Measurements from ENCODE around the gene KIAA0513. TPM values are rescaled to one million over a fixed set of nuclear protein-coding genes. Genes with fewer than 3 reads are reported as not detected.

The KIAA0513 gene
- total and polyA plus RNA-seq, 2 of the 13 experiments (the other 11 are each of a cell fraction or from before 2014, with no cell fraction given) = 1.8 TPM

DNA sequence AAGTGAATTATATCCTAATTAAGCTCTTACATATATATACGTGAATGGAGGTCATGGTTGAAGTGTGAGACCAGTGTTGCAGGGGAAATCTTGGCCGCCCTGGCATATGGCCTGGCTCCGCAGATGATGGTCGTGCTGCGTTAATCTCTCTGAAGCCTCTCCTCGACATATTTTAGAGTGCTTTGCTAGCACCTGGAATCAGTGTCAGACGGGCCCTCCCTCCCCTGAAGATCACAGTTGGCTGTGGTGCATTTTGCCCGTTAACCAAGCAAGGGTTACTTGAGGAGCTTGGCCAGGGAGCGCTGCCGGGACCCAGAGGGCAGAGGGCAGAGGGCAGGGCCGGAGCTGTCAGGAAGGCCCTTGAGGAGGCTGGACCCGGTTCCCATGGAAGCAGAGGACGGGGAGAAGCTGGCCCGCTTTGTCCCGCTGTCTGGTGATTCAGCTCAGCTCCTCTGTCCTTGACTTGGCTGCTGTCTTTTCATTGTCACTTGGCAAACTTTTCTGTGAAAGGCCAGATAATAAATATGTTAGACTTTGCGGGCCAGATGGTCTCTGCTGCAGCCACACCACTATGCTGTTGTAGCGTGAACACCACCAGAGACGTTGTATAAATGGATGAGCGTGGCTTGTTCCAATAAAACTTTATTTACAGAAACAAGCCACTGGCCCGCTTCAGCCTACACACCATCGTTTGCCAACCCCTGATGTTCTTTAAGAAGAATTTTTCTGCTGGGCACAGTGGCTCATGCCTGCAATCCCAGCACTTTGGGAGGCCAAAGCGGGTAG is 52.4 kb downstream of the KIAA0513 start:
- no TSS peak for BruUV-seq (replicated peaks)
- H3K27ac ChIP-seq (ENCODE audit: extremely low read length, insufficient read depth, low read length) = no peak overlapping the region
- H3K4me3 ChIP-seq (replicated peaks in 1 of 3; ENCODE audit: insufficient read depth in 1 of 3, low read depth in 2 of 3, low read length in 3 of 3) = no peak overlapping the region
- no peak overlapping the region for H2AFZ ChIP-seq (ENCODE audit: low read length)
- peaks cover 25 to 61% of the 10 kb centered on the region in 2 experiments; a peak in 4 of 5 replicates for H3K27me3 ChIP-seq (ENCODE audit: control insufficient read depth in 1 of 2, insufficient read depth in 2 of 2, low read length in 2 of 2)
- H4K20me1 ChIP-seq (ENCODE audit: insufficient read depth, low read length) = no peaks in the 10 kb centered on the region
- DNase-seq (ENCODE audit: low spot score) = no peak
- FAIRE-seq = no peak
- POLR2A ChIA-PET = no interaction called here
- CTCF ChIA-PET (ENCODE audit: low intra/inter-chr PET ratio, low total read pairs) = no interaction called here
- in situ Hi-C loops (cut with HindIII; ENCODE audit: extremely low pct_ligation_motif_present, low pct_unique_long_range_greater_than_20kb) = no loop called here
- no peaks in the 10 kb centered on the region for H3K4me1 ChIP-seq (ENCODE audit: insufficient read depth, low read length)
- WGBS (ENCODE audit: low lambda C conversion rate) = 46% methylated on average over 19 of the region's 22 CpGs
- no peaks in the 10 kb centered on the region for H3K79me2 ChIP-seq (ENCODE audit: insufficient read depth, low read length)
- TF ChIP-seq, protein P1, sequence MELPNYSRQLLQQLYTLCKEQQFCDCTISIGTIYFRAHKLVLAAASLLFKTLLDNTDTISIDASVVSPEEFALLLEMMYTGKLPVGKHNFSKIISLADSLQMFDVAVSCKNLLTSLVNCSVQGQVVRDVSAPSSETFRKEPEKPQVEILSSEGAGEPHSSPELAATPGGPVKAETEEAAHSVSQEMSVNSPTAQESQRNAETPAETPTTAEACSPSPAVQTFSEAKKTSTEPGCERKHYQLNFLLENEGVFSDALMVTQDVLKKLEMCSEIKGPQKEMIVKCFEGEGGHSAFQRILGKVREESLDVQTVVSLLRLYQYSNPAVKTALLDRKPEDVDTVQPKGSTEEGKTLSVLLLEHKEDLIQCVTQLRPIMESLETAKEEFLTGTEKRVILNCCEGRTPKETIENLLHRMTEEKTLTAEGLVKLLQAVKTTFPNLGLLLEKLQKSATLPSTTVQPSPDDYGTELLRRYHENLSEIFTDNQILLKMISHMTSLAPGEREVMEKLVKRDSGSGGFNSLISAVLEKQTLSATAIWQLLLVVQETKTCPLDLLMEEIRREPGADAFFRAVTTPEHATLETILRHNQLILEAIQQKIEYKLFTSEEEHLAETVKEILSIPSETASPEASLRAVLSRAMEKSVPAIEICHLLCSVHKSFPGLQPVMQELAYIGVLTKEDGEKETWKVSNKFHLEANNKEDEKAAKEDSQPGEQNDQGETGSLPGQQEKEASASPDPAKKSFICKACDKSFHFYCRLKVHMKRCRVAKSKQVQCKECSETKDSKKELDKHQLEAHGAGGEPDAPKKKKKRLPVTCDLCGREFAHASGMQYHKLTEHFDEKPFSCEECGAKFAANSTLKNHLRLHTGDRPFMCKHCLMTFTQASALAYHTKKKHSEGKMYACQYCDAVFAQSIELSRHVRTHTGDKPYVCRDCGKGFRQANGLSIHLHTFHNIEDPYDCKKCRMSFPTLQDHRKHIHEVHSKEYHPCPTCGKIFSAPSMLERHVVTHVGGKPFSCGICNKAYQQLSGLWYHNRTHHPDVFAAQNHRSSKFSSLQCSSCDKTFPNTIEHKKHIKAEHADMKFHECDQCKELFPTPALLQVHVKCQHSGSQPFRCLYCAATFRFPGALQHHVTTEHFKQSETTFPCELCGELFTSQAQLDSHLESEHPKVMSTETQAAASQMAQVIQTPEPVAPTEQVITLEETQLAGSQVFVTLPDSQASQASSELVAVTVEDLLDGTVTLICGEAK (IDR thresholded peaks at IDR 0.05) = peak; percentile 31; the same call in 1 of the 2 replicates
- TF ChIP-seq, protein P1 (CRISPR knock-in tag; IDR thresholded peaks at IDR 0.05) = peak; percentile 97
- TF ChIP-seq ZNF432 (CRISPR knock-in tag; IDR thresholded peaks at IDR 0.05; ENCODE audit: borderline replicate concordance) = no peak
- intact Hi-C loops (cut with micrococcal nuclease; ENCODE audit: unreplicated experiment) = no loop called here
- H3K9me3 ChIP-seq (ENCODE audit: low read length) = no peaks in the 10 kb centered on the region
- H3K9ac ChIP-seq (ENCODE audit: insufficient read depth, low read depth, low read length) = no peak overlapping the region
- H3K36me3 ChIP-seq (replicated peaks in 1 of 2; ENCODE audit: control insufficient read depth in 1 of 2, insufficient read depth in 2 of 2, low read length in 2 of 2) = no peaks in the 10 kb centered on the region
- no peak overlapping the region for H3K4me2 ChIP-seq (ENCODE audit: low read depth, low read length)
- ATAC-seq = no peak

Data from HepG2 (cell line).